Measurements from ENCODE around the gene PABPN1L. TPM values are rescaled to one million over a fixed set of nuclear protein-coding genes. Genes with fewer than 3 reads are reported as not detected.

The PABPN1L gene
- polyA plus RNA-seq, 1 experiment = not detected

GRCh38 chr16:88878967-88879787 is 12.7 kb upstream of the PABPN1L start:
- CTCF ChIA-PET = no interaction called here
- H3K27me3 ChIP-seq (ENCODE audit: control insufficient read depth, insufficient read depth, low read length) = peaks cover 34% of the 10 kb centered on the region
- POLR2A ChIA-PET = no interaction called here

GRCh38 chr16:88878356-88878755 is 11.9 kb upstream of the PABPN1L start:
- POLR2A ChIA-PET = no interaction called here
- Histone ChIP-seq H3K4me3 (ENCODE audit: low read depth, low read length) (no peak overlapping the region), H3K9me3 (ENCODE audit: control insufficient read depth, insufficient read depth, low read length) (peaks cover 20% of the 10 kb centered on the region), H3K27me3 (ENCODE audit: control insufficient read depth, insufficient read depth, low read length) (peaks cover 34% of the 10 kb centered on the region), H3K27ac (ENCODE audit: low read depth, low read length) (no peak overlapping the region)
- CTCF ChIA-PET = interaction anchor here (0.6 kb wide), 1 partner anchor 289 kb away, joined by 8 read pairs; no protein-coding TSS in a partner anchor
- TF ChIP-seq CTCF (IDR thresholded peaks at IDR 0.05; ENCODE audit: low read depth, low read length) = no peak
- DNase-seq (ENCODE audit: low read depth, low spot score) = no peak

More at GRCh38 chr16:88878967-88879787, 12.7 kb upstream of the PABPN1L start:
- TF ChIP-seq CTCF (IDR thresholded peaks at IDR 0.05; ENCODE audit: low read depth, low read length) = no peak
- Histone ChIP-seq H3K27ac (ENCODE audit: low read depth, low read length) (no peak overlapping the region), H3K9me3 (ENCODE audit: control insufficient read depth, insufficient read depth, low read length) (peaks cover 25% of the 10 kb centered on the region), H3K4me3 (ENCODE audit: low read depth, low read length) (no peak overlapping the region)
- DNase-seq (ENCODE audit: low read depth, low spot score) = no peak

- DNase-seq (ENCODE audit: low read depth, low spot score) = no peak
- H3K9me3 ChIP-seq (ENCODE audit: control insufficient read depth, insufficient read depth, low read length) = peaks cover 14% of the 10 kb centered on the region
- ChIA-PET POLR2A (no interaction called here), CTCF (interaction anchor here (0.6 kb wide), 1 partner anchor 290 kb away, joined by 8 read pairs; no protein-coding TSS in a partner anchor)
- no peak overlapping the region for H3K27ac ChIP-seq (ENCODE audit: low read depth, low read length)
- no peak overlapping the region for H3K4me3 ChIP-seq (ENCODE audit: low read depth, low read length)
- peaks cover 38% of the 10 kb centered on the region for H3K27me3 ChIP-seq (ENCODE audit: control insufficient read depth, insufficient read depth, low read length)
- TF ChIP-seq CTCF (IDR thresholded peaks at IDR 0.05; ENCODE audit: low read depth, low read length) = no peak
Measured at GRCh38 chr16:88877564-88878289, 11.3 kb upstream of the PABPN1L start.

GRCh38 chr16:88876942-88877526 is 10.6 kb upstream of the PABPN1L start:
- Histone ChIP-seq H3K4me3 (ENCODE audit: low read depth, low read length) (no peak overlapping the region), H3K27ac (ENCODE audit: low read depth, low read length) (no peak overlapping the region), H3K27me3 (ENCODE audit: control insufficient read depth, insufficient read depth, low read length) (peaks cover 40% of the 10 kb centered on the region), H3K9me3 (ENCODE audit: control insufficient read depth, insufficient read depth, low read length) (peaks cover 7% of the 10 kb centered on the region; the same call in 1 of the 2 replicates)
- CTCF ChIA-PET = no interaction called here
- POLR2A ChIA-PET = interaction anchor here (0.7 kb wide), 1 partner anchor 263 kb away, joined by 3 read pairs; no protein-coding TSS in a partner anchor
- no peak for TF ChIP-seq CTCF (IDR thresholded peaks at IDR 0.05; ENCODE audit: low read depth, low read length)
- DNase-seq (ENCODE audit: low read depth, low spot score) = no peak
